Nephron (organoid): Measurements from ENCODE around the gene TTC27.

ENCODE experiments used
- H3K27ac Mint-ChIP-seq, 3 experiments: 2 replicates each; pipeline ENCODE4 v1.8.0; 2020; ENCODE audit warnings: mixed read lengths in 3 of 3, mild to moderate bottlenecking in 2 of 3, moderate library complexity in 1 of 3
- H3K27me3 Mint-ChIP-seq: 2 replicates; pipeline ENCODE4 v1.8.0; 2021; ENCODE audit warnings: low read depth, mild to moderate bottlenecking, moderate library complexity, mixed read lengths
- H3K36me3 Mint-ChIP-seq: 2 replicates; pipeline ENCODE4 v1.8.0; 2020; ENCODE audit warnings: low read depth, mixed read lengths
- H3K4me1 Mint-ChIP-seq: 2 replicates; pipeline ENCODE4 v1.8.0; 2020; ENCODE audit warnings: mixed read lengths
- H3K4me3 Mint-ChIP-seq, 3 experiments: 2 replicates each; pipeline ENCODE4 v1.8.0; 2020; ENCODE audit warnings: mild to moderate bottlenecking in 3 of 3, mixed read lengths in 3 of 3, moderate library complexity in 2 of 3
- H3K9me3 Mint-ChIP-seq: 2 replicates; pipeline ENCODE4 v1.8.0; 2020; ENCODE audit warnings: mixed read lengths
- TF ChIP-seq, protein P1 (sequence below), 3 experiments: fragments of 200-600 bp; sonication (generic); IDR thresholded peaks; one replicate each; pipeline ENCODE4 v1.5.0; 2021; ENCODE audit warnings: antibody characterized with exemption in 3 of 3; ENCODE audit not compliant: unreplicated experiment in 3 of 3

The TTC27 gene

DNA sequence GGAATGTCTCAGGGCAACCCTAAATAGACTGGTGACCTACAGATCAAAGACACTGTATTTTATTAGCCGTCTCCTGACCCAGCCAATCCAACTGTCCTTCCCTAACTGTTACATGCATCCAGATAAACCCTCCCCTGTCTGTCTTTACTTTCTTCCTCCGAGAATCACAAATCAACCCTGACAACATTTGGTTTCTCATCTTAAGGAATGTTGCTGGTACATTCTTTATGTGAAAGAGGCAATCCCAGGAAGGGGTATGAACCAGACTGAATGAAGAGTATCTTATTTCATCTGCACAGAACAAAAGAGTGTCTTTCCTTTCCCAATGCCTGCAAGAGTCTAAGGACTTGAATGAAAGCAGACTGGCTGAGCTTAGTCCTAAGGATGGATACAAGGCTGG lies 205.0 kb downstream of the TTC27 start:
- TF ChIP-seq, protein P1, sequence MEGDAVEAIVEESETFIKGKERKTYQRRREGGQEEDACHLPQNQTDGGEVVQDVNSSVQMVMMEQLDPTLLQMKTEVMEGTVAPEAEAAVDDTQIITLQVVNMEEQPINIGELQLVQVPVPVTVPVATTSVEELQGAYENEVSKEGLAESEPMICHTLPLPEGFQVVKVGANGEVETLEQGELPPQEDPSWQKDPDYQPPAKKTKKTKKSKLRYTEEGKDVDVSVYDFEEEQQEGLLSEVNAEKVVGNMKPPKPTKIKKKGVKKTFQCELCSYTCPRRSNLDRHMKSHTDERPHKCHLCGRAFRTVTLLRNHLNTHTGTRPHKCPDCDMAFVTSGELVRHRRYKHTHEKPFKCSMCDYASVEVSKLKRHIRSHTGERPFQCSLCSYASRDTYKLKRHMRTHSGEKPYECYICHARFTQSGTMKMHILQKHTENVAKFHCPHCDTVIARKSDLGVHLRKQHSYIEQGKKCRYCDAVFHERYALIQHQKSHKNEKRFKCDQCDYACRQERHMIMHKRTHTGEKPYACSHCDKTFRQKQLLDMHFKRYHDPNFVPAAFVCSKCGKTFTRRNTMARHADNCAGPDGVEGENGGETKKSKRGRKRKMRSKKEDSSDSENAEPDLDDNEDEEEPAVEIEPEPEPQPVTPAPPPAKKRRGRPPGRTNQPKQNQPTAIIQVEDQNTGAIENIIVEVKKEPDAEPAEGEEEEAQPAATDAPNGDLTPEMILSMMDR (IDR thresholded peaks at IDR 0.05; ENCODE audit: unreplicated experiment in 3 of 3), result no peak
- Mint-ChIP-seq H3K27ac (peak overlapping the region; percentile 55 to 88 (median 70)), H3K4me1 (peaks cover 56% of the 10 kb centered on the region), H3K9me3 (peaks cover 3% of the 10 kb centered on the region), H3K4me3 (no peak overlapping the region), H3K36me3 (peaks cover 8% of the 10 kb centered on the region), H3K27me3 (no peaks in the 10 kb centered on the region)

DNA sequence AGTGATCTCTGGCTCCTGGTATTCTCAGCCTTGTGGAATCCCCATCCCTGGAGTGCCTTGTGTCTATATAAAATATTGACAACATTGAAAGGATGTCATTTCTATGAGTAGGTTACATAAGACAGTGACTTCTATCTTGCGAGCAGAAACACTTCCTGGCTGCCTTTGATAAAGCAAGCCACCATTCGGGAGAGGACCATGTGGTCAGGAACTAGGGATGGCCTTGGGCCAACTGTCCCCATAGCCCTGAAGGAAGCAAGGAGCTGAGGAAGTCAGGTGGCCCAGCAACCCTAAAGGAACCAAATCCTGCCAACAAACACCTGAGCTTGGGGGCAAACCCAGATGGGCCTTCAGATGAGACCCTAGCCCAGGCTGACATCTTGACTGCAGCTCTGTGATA lies 205.9 kb downstream of the TTC27 start:
- Mint-ChIP-seq H3K9me3 (no peaks in the 10 kb centered on the region), H3K4me3 (no peak overlapping the region), H3K27me3 (no peaks in the 10 kb centered on the region), H3K36me3 (peaks cover 4% of the 10 kb centered on the region), H3K27ac (peak overlapping the region; percentile 27 to 75 (median 55)), H3K4me1 (peaks cover 58% of the 10 kb centered on the region)
- TF ChIP-seq, protein P1 (IDR thresholded peaks at IDR 0.05; ENCODE audit: unreplicated experiment in 3 of 3), result no peak

DNA sequence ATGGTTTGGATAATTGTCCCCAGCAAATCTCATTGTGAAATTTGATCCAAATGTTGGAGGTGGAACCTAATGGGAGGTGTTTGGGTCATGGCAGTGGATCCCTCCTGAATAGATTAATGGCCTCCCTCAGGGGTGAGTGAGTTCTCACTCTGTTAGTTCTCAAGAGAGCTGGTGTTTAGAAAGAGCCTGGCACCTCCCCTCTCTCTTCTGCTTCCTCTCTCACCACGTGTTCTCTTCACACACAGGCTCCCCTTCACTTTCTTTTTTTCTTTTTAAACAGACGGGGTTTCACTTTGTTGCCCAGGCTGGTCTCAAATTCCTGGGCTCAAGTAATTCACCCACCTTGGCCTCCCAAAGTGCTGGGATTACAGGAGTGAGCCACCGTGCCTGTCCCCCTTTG lies 207.3 kb downstream of the TTC27 start:
- Mint-ChIP-seq H3K4me3 (no peak overlapping the region), H3K27me3 (no peaks in the 10 kb centered on the region), H3K36me3 (no peaks in the 10 kb centered on the region), H3K4me1 (peaks cover 58% of the 10 kb centered on the region), H3K9me3 (no peaks in the 10 kb centered on the region), H3K27ac (peak overlapping the region in 1 of 3 experiments; percentile 35)
- TF ChIP-seq, protein P1 (IDR thresholded peaks at IDR 0.05; ENCODE audit: unreplicated experiment in 3 of 3), result no peak

DNA sequence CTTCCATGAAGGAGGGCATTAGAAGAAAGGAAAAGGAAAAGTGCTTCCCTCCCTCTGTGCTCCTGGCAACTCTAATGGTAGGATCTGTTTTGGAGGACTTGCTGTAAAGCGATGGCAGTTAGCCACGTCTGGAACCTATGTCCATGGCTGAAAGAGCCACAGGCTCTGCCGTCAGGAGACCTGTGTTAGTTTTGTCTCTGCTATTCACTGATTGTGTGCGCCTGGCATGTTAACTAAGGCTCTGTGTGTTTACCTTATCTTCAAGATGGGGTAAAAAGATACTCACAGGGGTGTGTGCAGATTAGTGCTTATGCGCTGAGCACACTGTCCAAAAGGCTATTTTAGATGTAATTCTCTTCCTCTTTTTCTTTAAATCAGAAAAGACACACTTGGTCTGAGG lies 209.1 kb downstream of the TTC27 start:
- no peaks in the 10 kb centered on the region for H3K9me3 Mint-ChIP-seq
- H3K36me3 Mint-ChIP-seq, result no peaks in the 10 kb centered on the region
- peak overlapping the region in 2 of 3 experiments; percentile 9 to 54 for H3K27ac Mint-ChIP-seq
- TF ChIP-seq, protein P1 (IDR thresholded peaks at IDR 0.05; ENCODE audit: unreplicated experiment in 3 of 3), result no peak
- H3K27me3 Mint-ChIP-seq, result no peaks in the 10 kb centered on the region
- no peak overlapping the region for H3K4me3 Mint-ChIP-seq
- peaks cover 50% of the 10 kb centered on the region for H3K4me1 Mint-ChIP-seq

DNA sequence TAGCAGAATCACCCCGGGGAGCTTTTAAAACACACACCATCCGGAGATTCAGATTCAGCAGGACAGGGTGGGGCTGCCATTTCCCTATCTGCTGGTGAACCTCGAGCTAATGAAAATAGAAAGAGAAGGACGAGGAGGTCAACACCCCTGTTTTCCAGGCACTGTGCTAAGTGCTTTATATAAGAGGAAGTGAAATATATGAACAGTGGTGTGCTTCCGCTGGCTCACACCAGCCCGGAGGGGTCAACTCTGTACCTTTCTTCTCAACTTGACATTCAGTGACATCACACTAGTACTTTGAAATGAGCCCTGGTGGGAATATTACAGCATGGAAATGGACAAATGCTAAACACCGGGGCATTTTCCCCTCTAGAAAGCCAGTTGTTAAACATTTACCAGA lies 210.6 kb downstream of the TTC27 start:
- Mint-ChIP-seq H3K4me3 (no peak overlapping the region), H3K36me3 (peaks cover 1% of the 10 kb centered on the region), H3K4me1 (peaks cover 42% of the 10 kb centered on the region), H3K9me3 (peaks cover 2% of the 10 kb centered on the region), H3K27me3 (no peaks in the 10 kb centered on the region), H3K27ac (peak overlapping the region in 1 of 3 experiments; percentile 26)
- TF ChIP-seq, protein P1 (IDR thresholded peaks at IDR 0.05; ENCODE audit: unreplicated experiment in 3 of 3), result no peak

DNA sequence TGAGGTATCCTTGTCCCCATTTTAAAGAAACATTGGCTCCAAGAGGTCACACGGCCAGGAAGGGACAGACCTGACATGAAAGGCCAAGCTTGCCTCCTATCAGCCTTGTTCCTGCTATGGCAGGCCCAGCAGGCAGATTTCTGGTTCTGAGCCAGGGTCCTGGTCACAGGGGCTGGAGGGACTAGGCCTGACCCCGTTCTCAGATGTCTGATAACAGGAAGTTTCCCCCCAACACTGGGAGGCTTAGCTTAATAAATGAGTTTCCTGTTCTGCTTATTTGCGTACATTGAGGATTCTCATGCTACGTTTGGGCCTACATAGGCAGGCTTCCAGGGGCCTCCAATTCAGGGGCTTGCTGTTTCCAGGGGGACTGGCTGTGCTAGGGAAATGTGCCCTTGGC lies 211.1 kb downstream of the TTC27 start:
- TF ChIP-seq, protein P1 (IDR thresholded peaks at IDR 0.05; ENCODE audit: unreplicated experiment in 3 of 3), result no peak
- peaks cover 38% of the 10 kb centered on the region for H3K4me1 Mint-ChIP-seq
- H3K36me3 Mint-ChIP-seq, result peaks cover 6% of the 10 kb centered on the region
- no peak overlapping the region for H3K4me3 Mint-ChIP-seq
- H3K27ac Mint-ChIP-seq, result peak overlapping the region in 1 of 3 experiments; percentile 26
- no peaks in the 10 kb centered on the region for H3K27me3 Mint-ChIP-seq
- H3K9me3 Mint-ChIP-seq, result peaks cover 6% of the 10 kb centered on the region
